Measurements from ENCODE around the gene KCNE2.

GRCh38 chr21:34362136-34362444 is 1.7 kb upstream of the KCNE2 start:
- TF ChIP-seq CTCF (optimal IDR thresholded peaks at IDR 0.05 in 1 of 3, IDR thresholded peaks at IDR 0.05 in 1 of 3, conservative IDR thresholded peaks at IDR 0.05 in 1 of 3; ENCODE audit: extremely low read depth in 1 of 3, insufficient read depth in 2 of 3, low read length in 3 of 3) = no peak
- TF ChIP-seq EZH2 (IDR thresholded peaks at IDR 0.05; ENCODE audit: low read length) = no peak

All from keratinocyte (primary cell).